H9 (cell line): Measurements from ENCODE around the gene RPA4. TPM values are rescaled to one million over a fixed set of nuclear protein-coding genes. Genes with fewer than 3 reads are reported as not detected.

ENCODE experiments used
- DNase-seq: peaks from one replicate; pipeline ENCODE4 v3.0.0-alpha.2; 2017
- H2AFZ ChIP-seq: one replicate; pipeline ENCODE4 v1.6.1; 2013; ENCODE audit warnings: mild to moderate bottlenecking, low read length, control low read depth, moderate library complexity
- H2AK5ac ChIP-seq: 2 replicates; pipeline ENCODE4 v1.6.1; 2013; ENCODE audit warnings: low read length, control low read depth, mixed read lengths; ENCODE audit not compliant: insufficient read length
- H2BK120ac ChIP-seq: one replicate; pipeline ENCODE4 v1.6.1; 2013; ENCODE audit warnings: low read depth, mild to moderate bottlenecking, low read length, control low read depth, inconsistent platforms; ENCODE audit not compliant: poor library complexity, severe bottlenecking
- H2BK12ac ChIP-seq: 2 replicates; pipeline ENCODE4 v1.6.1; 2013; ENCODE audit warnings: low read length, control low read depth, mixed read lengths, low read depth; ENCODE audit not compliant: insufficient read length
- H2BK15ac ChIP-seq: 2 replicates; pipeline ENCODE4 v1.6.1; 2013; ENCODE audit warnings: low read depth, low read length, control low read depth
- H2BK20ac ChIP-seq: one replicate; pipeline ENCODE4 v1.6.1; 2013; ENCODE audit warnings: low read depth, mild to moderate bottlenecking, low read length, control low read depth, inconsistent platforms; ENCODE audit not compliant: poor library complexity, severe bottlenecking
- H2BK5ac ChIP-seq: 2 replicates; pipeline ENCODE4 v1.6.1; 2013; ENCODE audit warnings: low read length, control low read depth, mixed read lengths; ENCODE audit not compliant: insufficient read length
- H3K14ac ChIP-seq: 2 replicates; pipeline ENCODE4 v1.6.1; 2013; ENCODE audit warnings: low read length, control low read depth; ENCODE audit not compliant: insufficient read depth
- H3K18ac ChIP-seq: 2 replicates; pipeline ENCODE4 v1.6.1; 2013; ENCODE audit warnings: low read depth, mild to moderate bottlenecking, mixed read lengths, low read length, control low read depth; ENCODE audit not compliant: insufficient read length
- H3K23ac ChIP-seq: 2 replicates; pipeline ENCODE4 v1.6.1; 2013; ENCODE audit warnings: low read length, control low read depth, mixed read lengths, low read depth; ENCODE audit not compliant: insufficient read length
- H3K23me2 ChIP-seq: 2 replicates; pipeline ENCODE4 v1.6.1; 2013; ENCODE audit warnings: low read depth, mild to moderate bottlenecking, mixed read lengths, low read length, control low read depth; ENCODE audit not compliant: insufficient read length, poor library complexity, severe bottlenecking
- H3K27ac ChIP-seq: 2 replicates; pipeline ENCODE4 v1.5.1; 2013; ENCODE audit warnings: low read length, control low read depth, mixed read lengths, low read depth; ENCODE audit not compliant: insufficient read length
- H3K27me3 ChIP-seq: 2 replicates; pipeline ENCODE4 v1.6.1; 2013; ENCODE audit warnings: low read length, control low read depth, inconsistent platforms; ENCODE audit not compliant: insufficient read depth
- H3K4ac ChIP-seq: 2 replicates; pipeline ENCODE4 v1.6.1; 2013; ENCODE audit warnings: low read depth, mild to moderate bottlenecking, control low read depth, inconsistent platforms, low read length, moderate library complexity
- H3K4me1 ChIP-seq: 2 replicates; pipeline ENCODE4 v1.6.1; 2013; ENCODE audit warnings: low read length, control low read depth, inconsistent platforms; ENCODE audit not compliant: insufficient read depth
- H3K4me2 ChIP-seq: 2 replicates; pipeline ENCODE4 v1.6.1; 2013; ENCODE audit warnings: low read length, control low read depth, mixed read lengths; ENCODE audit not compliant: insufficient read length, insufficient read depth
- H3K56ac ChIP-seq: 2 replicates; pipeline ENCODE4 v1.6.1; 2013; ENCODE audit warnings: low read depth, mild to moderate bottlenecking, mixed read lengths, low read length, control low read depth; ENCODE audit not compliant: insufficient read length
- H3K79me1 ChIP-seq: 2 replicates; pipeline ENCODE4 v1.6.1; 2013; ENCODE audit warnings: low read depth, mild to moderate bottlenecking, moderate library complexity, low read length, control low read depth, inconsistent platforms; ENCODE audit not compliant: insufficient read depth, poor library complexity, severe bottlenecking
- H3K79me2 ChIP-seq: 2 replicates; pipeline ENCODE4 v1.6.1; 2013; ENCODE audit warnings: low read length, control low read depth, inconsistent platforms; ENCODE audit not compliant: insufficient read depth
- H3K9ac ChIP-seq: 2 replicates; pipeline ENCODE4 v1.6.1; 2013; ENCODE audit warnings: low read length, control low read depth, mixed read lengths; ENCODE audit not compliant: insufficient read length; ENCODE audit errors: extremely low read depth
- H3K9me3 ChIP-seq: one replicate; pipeline ENCODE4 v1.6.1; 2013; ENCODE audit warnings: low read depth, low read length, inconsistent platforms; ENCODE audit not compliant: control insufficient read depth
- H3T11ph ChIP-seq: one replicate; pipeline ENCODE4 v1.6.1; 2013; ENCODE audit warnings: mild to moderate bottlenecking, low read length, control low read depth, inconsistent platforms
- H4K20me1 ChIP-seq: one replicate; pipeline ENCODE4 v1.6.1; 2013; ENCODE audit not compliant: control insufficient read depth, insufficient read length, insufficient read depth
- H4K5ac ChIP-seq: 2 replicates; pipeline ENCODE4 v1.6.1; 2013; ENCODE audit warnings: low read depth, mild to moderate bottlenecking, mixed read lengths, low read length, control low read depth; ENCODE audit not compliant: insufficient read length
- H4K8ac ChIP-seq: replicated peaks from 2 replicates; pipeline ENCODE4 v1.6.1; 2013; ENCODE audit warnings: low read length, control low read depth, mixed read lengths, low read depth; ENCODE audit not compliant: insufficient read length
- H4K91ac ChIP-seq: 2 replicates; pipeline ENCODE4 v1.6.1; 2013; ENCODE audit warnings: low read depth, mild to moderate bottlenecking, moderate library complexity, mixed read lengths, low read length, control low read depth; ENCODE audit not compliant: insufficient read length
- H3K27ac Mint-ChIP-seq, 3 experiments: 2 replicates in 2 of 3; 3 replicates in 1 of 3; pipeline ENCODE4 v1.8.0; 2020 to 2021; ENCODE audit warnings: mixed read lengths in 3 of 3, mild to moderate bottlenecking in 1 of 3, moderate library complexity in 1 of 3
- H3K27me3 Mint-ChIP-seq: 2 replicates; pipeline ENCODE4 v1.8.0; 2021; ENCODE audit warnings: low read depth, mild to moderate bottlenecking, moderate library complexity, mixed read lengths
- H3K36me3 Mint-ChIP-seq, 3 experiments: 2 replicates in 2 of 3; 3 replicates in 1 of 3; pipeline ENCODE4 v1.8.0; 2020 to 2021; ENCODE audit warnings: low read depth in 3 of 3, mixed read lengths in 3 of 3; ENCODE audit not compliant: insufficient read depth in 1 of 3
- H3K4me1 Mint-ChIP-seq, 2 experiments: 2 replicates each; pipeline ENCODE4 v1.8.0; 2020; ENCODE audit warnings: mixed read lengths in 2 of 2
- H3K4me3 Mint-ChIP-seq, 2 experiments: 2 replicates in 1 of 2; 3 replicates in 1 of 2; pipeline ENCODE4 v1.8.0; 2020 to 2021; ENCODE audit warnings: mild to moderate bottlenecking in 2 of 2, mixed read lengths in 2 of 2, moderate library complexity in 1 of 2
- H3K9me3 Mint-ChIP-seq, 2 experiments: 2 replicates in 1 of 2; 3 replicates in 1 of 2; pipeline ENCODE4 v1.8.0; 2020; ENCODE audit warnings: mild to moderate bottlenecking in 2 of 2, mixed read lengths in 2 of 2, moderate library complexity in 1 of 2
- WGBS: extraction: QIAGEN DNeasy Blood & Tissue Kit; methylation state at CpG from one replicate; pipeline ENCODE4 v1.1.7; 2013; ENCODE audit warnings: missing lambda C conversion rate, low lambda C conversion rate, mixed read lengths; ENCODE audit not compliant: insufficient read length; ENCODE audit errors: extremely low coverage; 5-methylcytosine and 5-hydroxymethylcytosine counted together
- total RNA-seq: library from RNA; stranded (reverse); gene quantifications from 2 replicates; pipeline ENCODE4 v1.2.1, GENCODE V29; 2021
- TF ChIP-seq, protein P1 (sequence below): fragments of 200-600 bp; sonication (generic); conservative IDR thresholded peaks from 3 replicates; pipeline ENCODE4 v1.8.0; 2021; ENCODE audit warnings: antibody characterized with exemption, mild to moderate bottlenecking

RPA4 gene
- total RNA-seq, 1 experiment from 2014 or later: 1.0 TPM

DNA sequence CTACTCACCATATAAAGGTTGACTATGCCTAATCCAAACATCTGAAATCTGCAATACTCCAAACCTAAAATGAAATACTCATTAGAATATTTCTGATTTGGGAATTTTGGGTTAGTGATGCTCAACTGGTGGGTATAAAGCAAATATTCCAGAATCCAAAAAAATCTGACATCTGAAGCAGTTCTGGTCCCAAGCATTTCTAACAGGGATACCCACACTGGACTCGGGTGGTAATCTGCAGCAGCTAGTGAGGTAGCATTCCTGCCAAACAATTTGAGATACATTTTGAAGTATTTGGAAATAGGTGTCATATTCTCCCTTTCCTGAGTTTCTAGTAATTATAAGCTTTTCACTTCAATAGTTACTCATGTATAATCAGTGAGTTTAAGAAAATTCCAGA, 49.6 kb upstream of the RPA4 start:
- H4K5ac ChIP-seq: no peak overlapping the region
- no peak overlapping the region for H2AFZ ChIP-seq
- TF ChIP-seq, protein P1, sequence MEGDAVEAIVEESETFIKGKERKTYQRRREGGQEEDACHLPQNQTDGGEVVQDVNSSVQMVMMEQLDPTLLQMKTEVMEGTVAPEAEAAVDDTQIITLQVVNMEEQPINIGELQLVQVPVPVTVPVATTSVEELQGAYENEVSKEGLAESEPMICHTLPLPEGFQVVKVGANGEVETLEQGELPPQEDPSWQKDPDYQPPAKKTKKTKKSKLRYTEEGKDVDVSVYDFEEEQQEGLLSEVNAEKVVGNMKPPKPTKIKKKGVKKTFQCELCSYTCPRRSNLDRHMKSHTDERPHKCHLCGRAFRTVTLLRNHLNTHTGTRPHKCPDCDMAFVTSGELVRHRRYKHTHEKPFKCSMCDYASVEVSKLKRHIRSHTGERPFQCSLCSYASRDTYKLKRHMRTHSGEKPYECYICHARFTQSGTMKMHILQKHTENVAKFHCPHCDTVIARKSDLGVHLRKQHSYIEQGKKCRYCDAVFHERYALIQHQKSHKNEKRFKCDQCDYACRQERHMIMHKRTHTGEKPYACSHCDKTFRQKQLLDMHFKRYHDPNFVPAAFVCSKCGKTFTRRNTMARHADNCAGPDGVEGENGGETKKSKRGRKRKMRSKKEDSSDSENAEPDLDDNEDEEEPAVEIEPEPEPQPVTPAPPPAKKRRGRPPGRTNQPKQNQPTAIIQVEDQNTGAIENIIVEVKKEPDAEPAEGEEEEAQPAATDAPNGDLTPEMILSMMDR: no peak
- no peak overlapping the region for H3K4ac ChIP-seq
- H3K9me3 Mint-ChIP-seq: no peaks in the 10 kb centered on the region
- no peak overlapping the region for H3K4me3 Mint-ChIP-seq
- H3K23ac ChIP-seq: no peak overlapping the region
- no peaks in the 10 kb centered on the region for H3K79me1 ChIP-seq
- no peak overlapping the region for H2BK120ac ChIP-seq
- H3K18ac ChIP-seq: no peak overlapping the region
- no peak overlapping the region for H4K91ac ChIP-seq
- DNase-seq: no peak
- no peak overlapping the region for H3K14ac ChIP-seq
- H3K9me3 ChIP-seq: no peaks in the 10 kb centered on the region
- no peak overlapping the region for H2BK20ac ChIP-seq
- no peaks in the 10 kb centered on the region for H4K20me1 ChIP-seq
- no peaks in the 10 kb centered on the region; the same call in 1 of the 2 replicates for H3K4me1 ChIP-seq
- H3K56ac ChIP-seq: no peak overlapping the region
- H2BK12ac ChIP-seq: no peak overlapping the region
- H3T11ph ChIP-seq: no peak overlapping the region
- H3K79me2 ChIP-seq: no peaks in the 10 kb centered on the region
- H4K8ac ChIP-seq: no peak overlapping the region
- H2BK5ac ChIP-seq: no peak overlapping the region
- no peaks in the 10 kb centered on the region for H3K23me2 ChIP-seq
- H2AK5ac ChIP-seq: no peak overlapping the region
- no peak overlapping the region for H3K9ac ChIP-seq
- H3K27me3 Mint-ChIP-seq: no peaks in the 10 kb centered on the region
- no peak overlapping the region for H3K4me2 ChIP-seq
- no CpG with 5 or more reads among the region's 1 CpG for WGBS
- peaks cover 15 to 22% of the 10 kb centered on the region in 2 experiments; a peak in 3 of 4 replicates for H3K4me1 Mint-ChIP-seq
- no peaks in the 10 kb centered on the region for H3K27me3 ChIP-seq
- no peaks in the 10 kb centered on the region for H3K36me3 Mint-ChIP-seq
- H3K27ac ChIP-seq: no peak overlapping the region
- H3K27ac Mint-ChIP-seq: no peak overlapping the region
- H2BK15ac ChIP-seq: no peak overlapping the region
